OCI-LY1 (cell line): ENCODE data around the gene PCDHGA1.

Source experiments
- H2AFZ ChIP-seq: fragments of 200-600 bp; sonication (generic), shearing (Covaris generic); 2 replicates; pipeline ENCODE4 v1.6.0; 2014; ENCODE audit warnings: antibody characterized with exemption, mild to moderate bottlenecking, low read length
- H3F3A ChIP-seq: fragments of 200-600 bp; sonication (generic), shearing (Covaris generic); 2 replicates; pipeline ENCODE4 v1.6.0; 2014; ENCODE audit warnings: mild to moderate bottlenecking, antibody characterized with exemption, low read length, moderate library complexity; ENCODE audit not compliant: insufficient read depth
- H3K27ac ChIP-seq: fragments of 200-600 bp; sonication (generic); 2 replicates; pipeline ENCODE4 v1.5.1; 2014; ENCODE audit warnings: low read length, mixed run types, mild to moderate bottlenecking, low read depth; ENCODE audit not compliant: poor library complexity, severe bottlenecking
- H3K27me3 ChIP-seq: fragments of 200-600 bp; sonication (generic); 2 replicates; pipeline ENCODE4 v1.6.0; 2014; ENCODE audit warnings: antibody characterized with exemption, mild to moderate bottlenecking, low read length, moderate library complexity; ENCODE audit not compliant: insufficient read depth
- H3K36me3 ChIP-seq: fragments of 200-600 bp; sonication (generic); 2 replicates; pipeline ENCODE4 v1.6.1; 2014; ENCODE audit warnings: mild to moderate bottlenecking, antibody characterized with exemption, low read length, moderate library complexity, mixed read lengths; ENCODE audit not compliant: insufficient read depth
- H3K4me1 ChIP-seq: fragments of 200-600 bp; sonication (generic); 2 replicates; pipeline ENCODE4 v1.5.1; 2014; ENCODE audit warnings: mild to moderate bottlenecking, low read length, moderate library complexity; ENCODE audit not compliant: insufficient read depth, severe bottlenecking
- H3K4me2 ChIP-seq: fragments of 200-600 bp; sonication (generic), shearing (Covaris generic); 2 replicates; pipeline ENCODE4 v1.6.1; 2014; ENCODE audit warnings: low read length
- H3K4me3 ChIP-seq: fragments of 200-600 bp; sonication (generic); 2 replicates; pipeline ENCODE4 v1.5.1; 2014; ENCODE audit warnings: low read length, low read depth, mild to moderate bottlenecking, mixed read lengths; ENCODE audit not compliant: poor library complexity, severe bottlenecking
- H3K79me2 ChIP-seq: fragments of 200-600 bp; shearing (Covaris generic); 2 replicates; pipeline ENCODE4 v1.6.1; 2016; ENCODE audit warnings: mixed run types, low read length, mixed read lengths; ENCODE audit not compliant: insufficient read depth
- H3K9ac ChIP-seq: fragments of 200-600 bp; sonication (generic), shearing (Covaris generic); 2 replicates; pipeline ENCODE4 v1.6.1; 2014; ENCODE audit warnings: mild to moderate bottlenecking, low read length, mixed read lengths
- H3K9me2 ChIP-seq: fragments of 200-600 bp; sonication (generic), shearing (Covaris generic); 2 replicates; pipeline ENCODE4 v1.6.1; 2014; ENCODE audit warnings: low read depth, mild to moderate bottlenecking, low read length, mixed read lengths
- H3K9me3 ChIP-seq: fragments of 200-600 bp; shearing (Covaris generic); 2 replicates; pipeline ENCODE4 v1.6.1; 2014; ENCODE audit warnings: low read length, mixed read lengths
- H4K20me1 ChIP-seq: fragments of 200-600 bp; sonication (generic), shearing (Covaris generic); 2 replicates; pipeline ENCODE4 v1.6.0; 2016; ENCODE audit warnings: mild to moderate bottlenecking, low read length; ENCODE audit not compliant: insufficient read depth
- CTCF ChIP-seq: fragments of 200-600 bp; sonication (generic), shearing (Covaris generic); IDR thresholded peaks from 2 replicates; pipeline ENCODE4 v1.5.1; 2017; ENCODE audit warnings: mild to moderate bottlenecking, antibody characterized with exemption, low read length, moderate library complexity, mixed read lengths
- EZH2 ChIP-seq: fragments of 200-600 bp; sonication (generic), shearing (Covaris generic); IDR thresholded peaks from 2 replicates; pipeline ENCODE4 v1.8.0; 2017; ENCODE audit warnings: borderline replicate concordance, mixed run types, mild to moderate bottlenecking, antibody characterized with exemption, low read length, moderate library complexity, mixed read lengths

The PCDHGA1 gene

GRCh38 chr5:141422742-141423291, 92.5 kb downstream of the PCDHGA1 start:
- H3F3A ChIP-seq, result no peaks in the 10 kb centered on the region
- H3K4me3 ChIP-seq, result no peak overlapping the region
- H3K9ac ChIP-seq, result no peak overlapping the region
- H3K36me3 ChIP-seq, result no peaks in the 10 kb centered on the region
- no peaks in the 10 kb centered on the region for H4K20me1 ChIP-seq
- H2AFZ ChIP-seq, result no peak overlapping the region
- no peak overlapping the region for H3K4me2 ChIP-seq
- H3K9me3 ChIP-seq, result peaks cover 21% of the 10 kb centered on the region
- H3K27me3 ChIP-seq, result no peaks in the 10 kb centered on the region
- H3K27ac ChIP-seq, result no peak overlapping the region
- no peaks in the 10 kb centered on the region for H3K79me2 ChIP-seq
- H3K9me2 ChIP-seq, result no peaks in the 10 kb centered on the region
- no peaks in the 10 kb centered on the region for H3K4me1 ChIP-seq
- no peak for TF ChIP-seq CTCF
- no peak for TF ChIP-seq EZH2

GRCh38 chr5:141427783-141428426, 97.6 kb downstream of the PCDHGA1 start:
- no peak overlapping the region for H3K4me2 ChIP-seq
- H3K4me1 ChIP-seq, result peaks cover 6% of the 10 kb centered on the region
- no peaks in the 10 kb centered on the region for H4K20me1 ChIP-seq
- no peak overlapping the region for H3K27ac ChIP-seq
- H3K36me3 ChIP-seq, result no peaks in the 10 kb centered on the region
- H2AFZ ChIP-seq, result no peak overlapping the region
- H3K9me2 ChIP-seq, result no peaks in the 10 kb centered on the region
- no peaks in the 10 kb centered on the region for H3K9me3 ChIP-seq
- no peaks in the 10 kb centered on the region for H3K27me3 ChIP-seq
- H3F3A ChIP-seq, result no peaks in the 10 kb centered on the region
- no peak overlapping the region for H3K4me3 ChIP-seq
- H3K79me2 ChIP-seq, result no peaks in the 10 kb centered on the region
- no peak overlapping the region for H3K9ac ChIP-seq
- TF ChIP-seq EZH2, result no peak
- no peak for TF ChIP-seq CTCF

GRCh38 chr5:141430332-141431113, 100.2 kb downstream of the PCDHGA1 start, which contains the start of gene PCDHGA12:
PCDHGA12 (plus strand) TSS chr5:141430507; CDS start chr5:141430760, 253 bp downstream.
- Histone ChIP-seq H3K4me1 (peaks cover 6% of the 10 kb centered on the region), H3K36me3 (no peaks in the 10 kb centered on the region), H3K27me3 (no peaks in the 10 kb centered on the region), H3K27ac (no peak within 1 kb of the TSS), H3K4me2 (peak within 1 kb of the TSS; percentile 90), H4K20me1 (no peaks in the 10 kb centered on the region), H3F3A (no peaks in the 10 kb centered on the region), H2AFZ (peak within 1 kb of the TSS; percentile 74; the same call in 1 of the 2 replicates), H3K9me3 (0 out of 2 replicates have a peak, but pooled peaks cover 4% of the 10 kb centered on the region), H3K4me3 (peak within 1 kb of the TSS; percentile 74), H3K79me2 (no peaks in the 10 kb centered on the region), H3K9ac (peak within 1 kb of the TSS; percentile 68), H3K9me2 (no peaks in the 10 kb centered on the region)
- TF ChIP-seq EZH2, result no peak
- TF ChIP-seq CTCF, result peak; percentile 67
